OCI-LY7 (cell line): ENCODE results near the gene OR2L8. TPM values are rescaled to one million over a fixed set of nuclear protein-coding genes. Genes with fewer than 3 reads are reported as not detected.

Experiments
- BruUV-seq: library from RNA; stranded (reverse); fragments of 400-500 nt; replicated peaks from 2 replicates; lab custom pipeline; 2021; lab: Mats Ljungman, UMichigan
- CTCF ChIA-PET: fragments of 300-600 bp; sonication (Branson Sonifier 250); formaldehyde crosslinking; loops from one replicate; lab custom pipeline; 2022; ENCODE audit warnings: antibody characterized with exemption; ENCODE audit not compliant: unreplicated experiment; lab: Charles Lee
- POLR2A ChIA-PET: fragments of 300-600 bp; sonication (Branson Sonifier 250); formaldehyde crosslinking; loops from one replicate; lab custom pipeline; 2022; ENCODE audit warnings: antibody characterized with exemption; lab: Charles Lee
- DNase-seq: peaks from one replicate; pipeline ENCODE4 v3.0.0-alpha.2; 2015; ENCODE audit warnings: low spot score
- H2AFZ ChIP-seq: fragments of 200-600 bp; sonication (generic), shearing (Covaris generic); 2 replicates; pipeline ENCODE4 v1.6.1; 2014; ENCODE audit warnings: mild to moderate bottlenecking, antibody characterized with exemption, low read length, moderate library complexity
- H3K27ac ChIP-seq: fragments of 200-600 bp; sonication (generic); 2 replicates; pipeline ENCODE4 v1.5.1; 2014; ENCODE audit warnings: mixed run types, low read depth, mild to moderate bottlenecking, moderate library complexity, low read length, inconsistent platforms; ENCODE audit not compliant: poor library complexity, severe bottlenecking
- H3K36me3 ChIP-seq: fragments of 200-600 bp; sonication (generic); 2 replicates; pipeline ENCODE4 v1.6.1; 2014; ENCODE audit warnings: mild to moderate bottlenecking, antibody characterized with exemption, low read length, moderate library complexity, mixed read lengths; ENCODE audit not compliant: insufficient read depth
- H3K4me1 ChIP-seq: fragments of 200-600 bp; sonication (generic); 2 replicates; pipeline ENCODE4 v1.5.1; 2014; ENCODE audit warnings: mild to moderate bottlenecking, low read length; ENCODE audit not compliant: insufficient read depth, poor library complexity, severe bottlenecking
- H3K4me2 ChIP-seq: fragments of 200-600 bp; sonication (generic); 2 replicates; pipeline ENCODE4 v1.6.1; 2014; ENCODE audit warnings: mild to moderate bottlenecking, low read length
- H3K4me3 ChIP-seq: fragments of 200-600 bp; sonication (generic); 2 replicates; pipeline ENCODE4 v1.5.1; 2014; ENCODE audit warnings: mild to moderate bottlenecking, low read depth, low read length; ENCODE audit not compliant: poor library complexity, severe bottlenecking
- H3K79me2 ChIP-seq: fragments of 200-600 bp; sonication (generic); 2 replicates; pipeline ENCODE4 v1.6.1; 2016; ENCODE audit warnings: low read depth, mild to moderate bottlenecking, low read length, moderate library complexity, mixed read lengths; ENCODE audit not compliant: insufficient read depth
- H3K9me2 ChIP-seq: fragments of 200-600 bp; sonication (generic); 2 replicates; pipeline ENCODE4 v1.6.1; 2016; ENCODE audit warnings: mild to moderate bottlenecking, low read length, mixed read lengths; ENCODE audit not compliant: insufficient read depth
- H3K9me3 ChIP-seq: fragments of 200-600 bp; sonication (generic); 2 replicates; pipeline ENCODE4 v1.6.1; 2014; ENCODE audit warnings: mild to moderate bottlenecking, mixed run types, low read length, mixed read lengths
- H4K20me1 ChIP-seq: fragments of 200-600 bp; sonication (generic); 2 replicates; pipeline ENCODE4 v1.6.1; 2014; ENCODE audit warnings: mild to moderate bottlenecking, antibody characterized with exemption, low read length, moderate library complexity, mixed read lengths; ENCODE audit not compliant: insufficient read depth
- CTCF ChIP-seq: fragments of 200-600 bp; sonication (generic); conservative IDR thresholded peaks from 2 replicates; pipeline ENCODE4 v1.5.1; 2014; ENCODE audit warnings: mild to moderate bottlenecking, antibody characterized with exemption, low read length, moderate library complexity, mixed read lengths
- EZH2phosphoT487 ChIP-seq: fragments of 200-600 bp; sonication (generic); IDR thresholded peaks from 2 replicates; pipeline ENCODE4 v1.6.1; 2018; ENCODE audit warnings: low read depth, borderline replicate concordance, mild to moderate bottlenecking, mixed run types, antibody characterized with exemption, low read length, moderate library complexity, mixed read lengths
- intact Hi-C: fragments of 100-400 bp; cut with micrococcal nuclease; formaldehyde crosslinking; loops from one replicate; pipeline ENCODE4 v1.10.0; 2022; ENCODE audit not compliant: unreplicated experiment
- total RNA-seq, 2 experiments: library from RNA; depleted of rRNA in 1 of 2; stranded (reverse); fragments of >200 nt in 1 of 2; shearing (Covaris generic) in 1 of 2; gene quantifications; 2 replicates each; pipeline ENCODE4 v1.2.3, GENCODE V29; 2014 to 2022

Gene OR2L8
- total RNA-seq, 2 experiments from 2014 or later, result not detected

GRCh38 chr1:247913786-247914185, 34.9 kb upstream of the OR2L8 start:
- POLR2A ChIA-PET, result interaction anchor here (0.6 kb wide), 1 partner anchor 607 kb away, joined by 3 read pairs; no protein-coding TSS in a partner anchor
- no peak overlapping the region for H3K27ac ChIP-seq
- no peaks in the 10 kb centered on the region for H3K4me1 ChIP-seq
- CTCF ChIA-PET, result no interaction called here
- DNase-seq, result no peak
- H3K4me3 ChIP-seq, result no peak overlapping the region
- no peak overlapping the region for H2AFZ ChIP-seq
- no peak overlapping the region for H3K4me2 ChIP-seq
- BruUV-seq, result no TSS peak
- intact Hi-C loops, result no loop called here
- H3K36me3 ChIP-seq, result no peaks in the 10 kb centered on the region
- H3K9me2 ChIP-seq, result no peaks in the 10 kb centered on the region
- TF ChIP-seq EZH2phosphoT487, result no peak
- TF ChIP-seq CTCF, result no peak
- no peaks in the 10 kb centered on the region for H4K20me1 ChIP-seq
- H3K79me2 ChIP-seq, result no peaks in the 10 kb centered on the region
- no peaks in the 10 kb centered on the region for H3K9me3 ChIP-seq

DNA sequence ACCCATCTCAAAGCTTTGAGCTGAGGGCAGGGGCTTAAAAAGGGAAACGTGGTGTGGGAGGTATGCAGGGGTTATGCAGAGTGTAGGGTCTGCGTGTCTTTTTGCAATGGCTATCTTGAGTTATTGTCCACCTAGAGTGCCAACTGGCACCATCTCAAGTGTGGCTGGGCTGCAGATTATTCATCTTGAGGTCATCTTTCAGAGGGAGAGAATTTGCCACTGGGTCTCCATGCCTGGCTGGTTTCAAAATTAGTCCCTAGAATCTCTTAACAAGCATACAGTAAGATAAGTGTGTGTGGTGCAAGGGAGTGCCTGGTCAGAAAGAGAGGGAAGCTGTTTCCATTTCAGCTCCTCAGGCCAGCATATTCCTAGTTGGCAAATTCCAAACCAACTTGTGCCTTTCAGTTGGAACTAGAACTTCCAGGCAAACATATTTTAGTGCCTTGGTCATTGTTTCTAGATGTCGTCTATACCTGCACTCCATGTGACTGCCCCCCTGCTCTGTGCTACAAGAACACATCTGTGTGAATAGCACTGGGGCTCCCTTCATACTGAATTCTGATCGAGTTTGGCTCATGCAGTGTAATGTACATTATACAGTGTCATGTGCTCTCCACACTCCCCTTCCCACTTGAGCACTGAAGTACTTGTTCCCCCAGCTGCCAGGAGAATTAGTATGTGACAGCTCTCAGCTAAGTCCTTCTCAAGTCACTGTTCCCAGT, 33.6 kb upstream of the OR2L8 start:
- no TSS peak for BruUV-seq
- Histone ChIP-seq H3K9me3 (no peaks in the 10 kb centered on the region), H3K4me1 (no peaks in the 10 kb centered on the region), H3K9me2 (no peaks in the 10 kb centered on the region), H3K36me3 (no peaks in the 10 kb centered on the region), H3K27ac (no peak overlapping the region), H3K4me2 (no peak overlapping the region), H2AFZ (no peak overlapping the region), H4K20me1 (no peaks in the 10 kb centered on the region), H3K79me2 (no peaks in the 10 kb centered on the region), H3K4me3 (no peak overlapping the region)
- CTCF ChIA-PET, result no interaction called here
- TF ChIP-seq CTCF (no peak), EZH2phosphoT487 (no peak)
- POLR2A ChIA-PET, result no interaction called here
- intact Hi-C loops, result no loop called here
- DNase-seq, result no peak

- intact Hi-C loops, result no loop called here
- no TSS peak for BruUV-seq
- ChIA-PET POLR2A (no interaction called here), CTCF (no interaction called here)
- Histone ChIP-seq H3K4me1 (no peaks in the 10 kb centered on the region), H2AFZ (no peak within 1 kb of the TSS), H3K27ac (no peak within 1 kb of the TSS), H3K9me2 (no peaks in the 10 kb centered on the region), H3K79me2 (no peaks in the 10 kb centered on the region), H3K36me3 (no peaks in the 10 kb centered on the region), H3K4me2 (no peak within 1 kb of the TSS), H4K20me1 (no peaks in the 10 kb centered on the region), H3K9me3 (no peaks in the 10 kb centered on the region), H3K4me3 (no peak within 1 kb of the TSS)
- TF ChIP-seq EZH2phosphoT487, result no peak
- no peak for TF ChIP-seq CTCF
- DNase-seq, result no peak
Observed at GRCh38 chr1:247919952-247920351, 28.7 kb upstream of the OR2L8 start, which contains the start of gene OR2T8. Gene OR2T8, plus strand, starts transcription at chr1:247920252. Its CDS starts 766 bp downstream, at chr1:247921018.
